SU-DHL-6 (cell line): ENCODE results near the gene MPPE1.

Experiments
- H2AFZ ChIP-seq: fragments of 200-600 bp; sonication (generic); 2 replicates; pipeline ENCODE4 v1.6.1; 2014; ENCODE audit warnings: low read depth, mild to moderate bottlenecking, moderate library complexity, mixed read lengths, antibody characterized with exemption, low read length; ENCODE audit not compliant: severe bottlenecking
- H3F3A ChIP-seq: fragments of 200-600 bp; shearing (Covaris generic); 2 replicates; pipeline ENCODE4 v1.6.0; 2016; ENCODE audit warnings: antibody characterized with exemption, mild to moderate bottlenecking; ENCODE audit not compliant: insufficient read depth
- H3K27ac ChIP-seq: fragments of 200-600 bp; sonication (generic); 2 replicates; pipeline ENCODE4 v1.5.1; 2016; ENCODE audit warnings: low read depth, mild to moderate bottlenecking, low read length, moderate library complexity, mixed read lengths
- H3K27me3 ChIP-seq: fragments of 200-600 bp; sonication (generic), shearing (Covaris generic); 2 replicates; pipeline ENCODE4 v1.6.0; 2014; ENCODE audit warnings: mild to moderate bottlenecking, low read length
- H3K36me3 ChIP-seq: fragments of 200-600 bp; sonication (generic); 2 replicates; pipeline ENCODE4 v1.6.1; 2014; ENCODE audit warnings: mild to moderate bottlenecking, low read length, mixed read lengths
- H3K4me2 ChIP-seq: fragments of 300-600, 200-600 bp; shearing (Covaris generic), sonication (generic); 2 replicates; pipeline ENCODE4 v1.6.0; 2014; ENCODE audit warnings: low read length, low read depth, mild to moderate bottlenecking; ENCODE audit not compliant: poor library complexity, severe bottlenecking
- H3K4me3 ChIP-seq: fragments of 200-600 bp; sonication (generic); 2 replicates; pipeline ENCODE4 v1.5.1; 2014; ENCODE audit warnings: antibody characterized with exemption, low read length, mild to moderate bottlenecking, mixed read lengths; ENCODE audit not compliant: insufficient read depth, poor library complexity, severe bottlenecking
- H3K79me2 ChIP-seq: fragments of 200-600 bp; sonication (generic); 2 replicates; pipeline ENCODE4 v1.6.1; 2014; ENCODE audit warnings: mild to moderate bottlenecking, low read length, moderate library complexity; ENCODE audit not compliant: insufficient read depth
- H3K9ac ChIP-seq: fragments of 200-600 bp; sonication (generic); 2 replicates; pipeline ENCODE4 v1.7.0; 2014; ENCODE audit warnings: mild to moderate bottlenecking, low read length
- H3K9me2 ChIP-seq: fragments of 200-600 bp; sonication (generic); replicated peaks from 2 replicates; pipeline ENCODE4 v1.6.1; 2014; ENCODE audit warnings: low read length; ENCODE audit not compliant: insufficient read depth
- H3K9me3 ChIP-seq: fragments of 200-600 bp; sonication (generic); 2 replicates; pipeline ENCODE4 v1.6.1; 2014; ENCODE audit warnings: low read length, mixed read lengths; ENCODE audit not compliant: insufficient read depth
- H4K20me1 ChIP-seq: fragments of 200-600 bp; sonication (generic); 2 replicates; pipeline ENCODE4 v1.6.1; 2014; ENCODE audit warnings: low read depth, mild to moderate bottlenecking, antibody characterized with exemption, low read length, moderate library complexity, mixed read lengths
- EZH2phosphoT487 ChIP-seq: fragments of 200-600 bp; sonication (generic), shearing (Covaris generic); conservative IDR thresholded peaks from 2 replicates; pipeline ENCODE4 v1.6.1; 2018; ENCODE audit warnings: mild to moderate bottlenecking, antibody characterized with exemption, low read length, moderate library complexity, mixed read lengths
- TF ChIP-seq, protein P1 (sequence below): fragments of 200-600 bp; sonication (generic); IDR thresholded peaks from one replicate; pipeline ENCODE4 v1.5.1; 2017; ENCODE audit warnings: antibody characterized with exemption, mild to moderate bottlenecking, low read length, moderate library complexity; ENCODE audit not compliant: insufficient read depth, poor library complexity, severe bottlenecking

MPPE1 gene

GRCh38 chr18:11955239-11956029 lies 47.3 kb upstream of the MPPE1 start:
- Histone ChIP-seq H2AFZ (no peak overlapping the region), H3K9ac (no peak overlapping the region), H3K4me2 (no peak overlapping the region)

GRCh38 chr18:11953113-11953512 lies 45.0 kb upstream of the MPPE1 start:
- Histone ChIP-seq H3F3A (no peaks in the 10 kb centered on the region), H2AFZ (no peak overlapping the region), H3K27ac (no peak overlapping the region), H3K36me3 (no peaks in the 10 kb centered on the region), H3K4me2 (no peak overlapping the region), H4K20me1 (no peaks in the 10 kb centered on the region), H3K4me3 (no peak overlapping the region), H3K9me2 (no peaks in the 10 kb centered on the region), H3K9ac (no peak overlapping the region), H3K27me3 (no peaks in the 10 kb centered on the region), H3K79me2 (no peaks in the 10 kb centered on the region), H3K9me3 (peaks cover 9% of the 10 kb centered on the region; the same call in 1 of the 2 replicates)
- no peak for TF ChIP-seq EZH2phosphoT487
- TF ChIP-seq, protein P1, sequence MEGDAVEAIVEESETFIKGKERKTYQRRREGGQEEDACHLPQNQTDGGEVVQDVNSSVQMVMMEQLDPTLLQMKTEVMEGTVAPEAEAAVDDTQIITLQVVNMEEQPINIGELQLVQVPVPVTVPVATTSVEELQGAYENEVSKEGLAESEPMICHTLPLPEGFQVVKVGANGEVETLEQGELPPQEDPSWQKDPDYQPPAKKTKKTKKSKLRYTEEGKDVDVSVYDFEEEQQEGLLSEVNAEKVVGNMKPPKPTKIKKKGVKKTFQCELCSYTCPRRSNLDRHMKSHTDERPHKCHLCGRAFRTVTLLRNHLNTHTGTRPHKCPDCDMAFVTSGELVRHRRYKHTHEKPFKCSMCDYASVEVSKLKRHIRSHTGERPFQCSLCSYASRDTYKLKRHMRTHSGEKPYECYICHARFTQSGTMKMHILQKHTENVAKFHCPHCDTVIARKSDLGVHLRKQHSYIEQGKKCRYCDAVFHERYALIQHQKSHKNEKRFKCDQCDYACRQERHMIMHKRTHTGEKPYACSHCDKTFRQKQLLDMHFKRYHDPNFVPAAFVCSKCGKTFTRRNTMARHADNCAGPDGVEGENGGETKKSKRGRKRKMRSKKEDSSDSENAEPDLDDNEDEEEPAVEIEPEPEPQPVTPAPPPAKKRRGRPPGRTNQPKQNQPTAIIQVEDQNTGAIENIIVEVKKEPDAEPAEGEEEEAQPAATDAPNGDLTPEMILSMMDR: no peak

More at GRCh38 chr18:11955239-11956029, 47.3 kb upstream of the MPPE1 start:
- Histone ChIP-seq H3K27me3 (no peaks in the 10 kb centered on the region), H3K79me2 (no peaks in the 10 kb centered on the region), H3K27ac (no peak overlapping the region), H3F3A (no peaks in the 10 kb centered on the region), H3K36me3 (no peaks in the 10 kb centered on the region), H3K9me3 (peaks cover 9% of the 10 kb centered on the region; the same call in 1 of the 2 replicates), H3K4me3 (no peak overlapping the region), H3K9me2 (no peaks in the 10 kb centered on the region), H4K20me1 (no peaks in the 10 kb centered on the region)
- no peak for TF ChIP-seq EZH2phosphoT487
- TF ChIP-seq, protein P1: no peak

GRCh38 chr18:11951390-11951851 lies 43.3 kb upstream of the MPPE1 start:
- H3K36me3 ChIP-seq: no peaks in the 10 kb centered on the region
- TF ChIP-seq, protein P1: no peak
- TF ChIP-seq EZH2phosphoT487: no peak
- H3K9ac ChIP-seq: no peak overlapping the region
- H3K79me2 ChIP-seq: no peaks in the 10 kb centered on the region
- no peaks in the 10 kb centered on the region for H3K9me2 ChIP-seq
- no peaks in the 10 kb centered on the region for H3F3A ChIP-seq
- no peaks in the 10 kb centered on the region for H3K27me3 ChIP-seq
- H3K27ac ChIP-seq: no peak overlapping the region
- H3K4me2 ChIP-seq: no peak overlapping the region
- no peaks in the 10 kb centered on the region for H4K20me1 ChIP-seq
- H2AFZ ChIP-seq: no peak overlapping the region
- H3K9me3 ChIP-seq: no peaks in the 10 kb centered on the region
- H3K4me3 ChIP-seq: no peak overlapping the region
